Measurements from ENCODE around the gene CCDC40.

Gene CCDC40

GRCh38 chr17:80115159-80115558 lies 78.7 kb downstream of the CCDC40 start:
- no peak for DNase-seq (ENCODE audit: low spot score)

GRCh38 chr17:80116276-80116920 lies 80.0 kb downstream of the CCDC40 start:
- no peak for DNase-seq (ENCODE audit: low spot score)

GRCh38 chr17:80116921-80117380 lies 80.5 kb downstream of the CCDC40 start:
- no peak for DNase-seq (ENCODE audit: low spot score)

GRCh38 chr17:80117491-80118401 lies 81.3 kb downstream of the CCDC40 start:
- DNase-seq (ENCODE audit: low spot score): no peak

GRCh38 chr17:80118601-80119270 lies 82.3 kb downstream of the CCDC40 start:
- no peak for DNase-seq (ENCODE audit: low spot score)

- no peak for DNase-seq (ENCODE audit: low spot score)
These were observed 82.9 kb downstream of the CCDC40 start for GRCh38 chr17:80119271-80119791.

GRCh38 chr17:80119839-80120238 lies 83.4 kb downstream of the CCDC40 start:
- DNase-seq (ENCODE audit: low spot score): no peak

- DNase-seq (ENCODE audit: low spot score): no peak
These were observed 85.7 kb downstream of the CCDC40 start for GRCh38 chr17:80122026-80122575.

- no peak for DNase-seq (ENCODE audit: low spot score)
These were observed 86.6 kb downstream of the CCDC40 start for GRCh38 chr17:80122926-80123505.

GRCh38 chr17:80123791-80124190 lies 87.3 kb downstream of the CCDC40 start:
- no peak for DNase-seq (ENCODE audit: low spot score)

- no peak for DNase-seq (ENCODE audit: low spot score)
These were observed 88.0 kb downstream of the CCDC40 start for GRCh38 chr17:80124351-80124981.

- DNase-seq (ENCODE audit: low spot score): no peak
These were observed 89.4 kb downstream of the CCDC40 start for GRCh38 chr17:80125656-80126448.

GRCh38 chr17:80126449-80126715 lies 89.9 kb downstream of the CCDC40 start:
- DNase-seq (ENCODE audit: low spot score): no peak

GRCh38 chr17:80129006-80129565 lies 92.6 kb downstream of the CCDC40 start:
- no peak for DNase-seq (ENCODE audit: low spot score)

GRCh38 chr17:80130992-80131391 lies 94.5 kb downstream of the CCDC40 start:
- no peak for DNase-seq (ENCODE audit: low spot score)

GRCh38 chr17:80132906-80133625 lies 96.6 kb downstream of the CCDC40 start:
- no peak for DNase-seq (ENCODE audit: low spot score)

GRCh38 chr17:80133626-80133970 lies 97.2 kb downstream of the CCDC40 start:
- no peak for DNase-seq (ENCODE audit: low spot score)

GRCh38 chr17:80137131-80137530 lies 100.7 kb downstream of the CCDC40 start:
- DNase-seq (ENCODE audit: low spot score): no peak

GRCh38 chr17:80138856-80139426 lies 102.5 kb downstream of the CCDC40 start:
- no peak for DNase-seq (ENCODE audit: low spot score)
